HepG2 (cell line): Measurements from ENCODE around the gene OGA. TPM values are rescaled to one million over a fixed set of nuclear protein-coding genes. Genes with fewer than 3 reads are reported as not detected.

Experiments
- ATAC-seq: fragments of 200-7000 bp; cut with Tn5 transposase; 3 replicates; pipeline ENCODE4 v1.9.1; 2020; ENCODE audit warnings: mild to moderate bottlenecking, moderate library complexity
- BruUV-seq: library from RNA; stranded (reverse); fragments of 400-500 nt; replicated peaks from 2 replicates; lab custom pipeline; 2021; lab: Mats Ljungman, UMichigan
- CTCF ChIA-PET: fragments of 300-600 bp; formaldehyde crosslinking; extraction: SDS; loops from one replicate; lab custom pipeline; 2021; ENCODE audit warnings: low total read pairs, inconsistent platforms, low intra/inter-chr PET ratio; lab: Yijun Ruan, JAX
- POLR2A ChIA-PET: fragments of 350-600 bp; sonication (Branson Sonifier 250); formaldehyde crosslinking; loops from one replicate; lab custom pipeline; 2020; ENCODE audit warnings: antibody characterized with exemption, inconsistent platforms; lab: Yijun Ruan, JAX
- DNase-seq: peaks from one replicate; pipeline ENCODE4 v3.0.0-alpha.2; 2015; ENCODE audit warnings: low spot score
- FAIRE-seq: peaks from 3 replicates; lab custom pipeline; 2011; peaks lifted over from hg19 to GRCh38; lab: Jason Lieb, UNC
- H2AFZ ChIP-seq: one replicate; pipeline ENCODE4 v1.6.1; 2011; ENCODE audit warnings: low read length, inconsistent platforms
- H3K27ac ChIP-seq: fragments of 300-600 bp; 3 replicates; pipeline ENCODE4 v1.8.0; 2011; ENCODE audit warnings: mixed run types, mild to moderate bottlenecking, mixed read lengths, low read length, inconsistent platforms; ENCODE audit not compliant: insufficient read depth; ENCODE audit errors: extremely low read length
- H3K27me3 ChIP-seq, 2 experiments: fragments of 200-600 bp in 1 of 2; 2 replicates in 1 of 2; 3 replicates in 1 of 2; pipeline versions ENCODE4 v1.6.0 to v1.8.0; 2011; ENCODE audit warnings: low read length in 2 of 2, mild to moderate bottlenecking in 2 of 2, moderate library complexity in 2 of 2, inconsistent platforms in 1 of 2; ENCODE audit not compliant: insufficient read depth in 2 of 2, control insufficient read depth in 1 of 2
- H3K36me3 ChIP-seq, 2 experiments: fragments of 200-600 bp in 1 of 2; replicated peaks in 1 of 2; 2 replicates in 1 of 2; 3 replicates in 1 of 2; pipeline versions ENCODE4 v1.5.1 to v1.8.0; 2011; ENCODE audit warnings: low read length in 2 of 2, inconsistent platforms in 1 of 2; ENCODE audit not compliant: insufficient read depth in 2 of 2, control insufficient read depth in 1 of 2
- H3K4me1 ChIP-seq: 2 replicates; pipeline ENCODE4 v1.5.1; 2012; ENCODE audit warnings: low read length, inconsistent platforms; ENCODE audit not compliant: insufficient read depth
- H3K4me2 ChIP-seq: 2 replicates; pipeline ENCODE4 v1.6.0; 2011; ENCODE audit warnings: low read depth, low read length, inconsistent platforms
- H3K4me3 ChIP-seq, 3 experiments: fragments of 200-600 bp in 1 of 3; sonication (generic), shearing (Covaris generic) in 1 of 3; replicated peaks in 1 of 3; 2 replicates each; pipeline ENCODE4 v1.5.1; 2011 to 2016; ENCODE audit warnings: low read length in 3 of 3, inconsistent platforms in 2 of 3, low read depth in 2 of 3, mild to moderate bottlenecking in 2 of 3, control low read depth in 1 of 3, mixed read lengths in 1 of 3; ENCODE audit not compliant: insufficient read depth in 1 of 3
- H3K79me2 ChIP-seq: one replicate; pipeline ENCODE4 v1.6.1; 2011; ENCODE audit warnings: low read length, inconsistent platforms; ENCODE audit not compliant: insufficient read depth
- H3K9ac ChIP-seq: 2 replicates; pipeline ENCODE4 v1.6.0; 2011; ENCODE audit warnings: mild to moderate bottlenecking, low read depth, low read length, inconsistent platforms; ENCODE audit not compliant: insufficient read depth
- H3K9me3 ChIP-seq: 2 replicates; pipeline ENCODE4 v1.5.1; 2012; ENCODE audit warnings: mild to moderate bottlenecking, low read length
- H4K20me1 ChIP-seq: 2 replicates; pipeline ENCODE4 v1.6.0; 2011; ENCODE audit warnings: inconsistent platforms, mild to moderate bottlenecking, low read length, moderate library complexity; ENCODE audit not compliant: insufficient read depth
- ADNP ChIP-seq: sonication (generic); formaldehyde crosslinking; IDR thresholded peaks from 2 replicates; pipeline ENCODE4 v1.4.0; 2020; ENCODE audit warnings: missing genetic modification reagents
- AGO2 ChIP-seq: fragments of 200-400 bp; formaldehyde crosslinking; optimal IDR thresholded peaks from 2 replicates; pipeline ENCODE3; 2017; ENCODE audit warnings: mild to moderate bottlenecking, low read depth, low read length, moderate library complexity
- ASH2L ChIP-seq: fragments of 300-600, 200-600 bp; sonication (generic); IDR thresholded peaks from 2 replicates; pipeline ENCODE4 v1.7.0; 2017; ENCODE audit warnings: low read depth, mild to moderate bottlenecking, moderate library complexity, mixed read lengths, low read length; ENCODE audit not compliant: insufficient read length
- DDIT3 ChIP-seq: sonication (generic); formaldehyde crosslinking; IDR thresholded peaks from 2 replicates; pipeline ENCODE4 v1.4.0; 2020; ENCODE audit warnings: mild to moderate bottlenecking, missing genetic modification reagents
- GLI4 ChIP-seq: sonication (generic); formaldehyde crosslinking; IDR thresholded peaks from 2 replicates; pipeline ENCODE4 v1.5.1; 2020; ENCODE audit warnings: missing genetic modification reagents, mild to moderate bottlenecking, moderate library complexity, borderline replicate concordance
- LBX2 ChIP-seq: sonication (generic); formaldehyde crosslinking; IDR thresholded peaks from 2 replicates; pipeline ENCODE4 v1.5.0; 2020; ENCODE audit warnings: missing genetic modification reagents, mild to moderate bottlenecking, borderline replicate concordance
- PITX1 ChIP-seq: sonication (generic); formaldehyde crosslinking; IDR thresholded peaks from 2 replicates; pipeline ENCODE4 v1.5.1; 2020; ENCODE audit warnings: mild to moderate bottlenecking, missing genetic modification reagents
- ZNF230 ChIP-seq: sonication (generic); formaldehyde crosslinking; IDR thresholded peaks from 2 replicates; pipeline ENCODE4 v1.4.0; 2020; ENCODE audit warnings: mild to moderate bottlenecking, missing genetic modification reagents
- ZNF546 ChIP-seq: sonication (generic); formaldehyde crosslinking; conservative IDR thresholded peaks from 2 replicates; pipeline ENCODE4 v1.8.1; 2023; ENCODE audit warnings: mild to moderate bottlenecking, missing genetic modification reagents
- ZNF574 ChIP-seq: sonication (generic); formaldehyde crosslinking; IDR thresholded peaks from 2 replicates; pipeline ENCODE4 v1.4.0; 2020; ENCODE audit warnings: missing genetic modification reagents
- ZNF710 ChIP-seq: sonication (generic); formaldehyde crosslinking; IDR thresholded peaks from 2 replicates; pipeline ENCODE4 v1.5.0; 2020; ENCODE audit warnings: mild to moderate bottlenecking, missing genetic modification reagents, borderline replicate concordance
- WGBS: methylation state at CpG from one replicate; pipeline ENCODE4 v1.1.6; 2017; ENCODE audit warnings: low lambda C conversion rate; 5-methylcytosine and 5-hydroxymethylcytosine counted together
- in situ Hi-C: cut with HindIII; loops from 2 replicates; pipeline ENCODE4 v1.10.0; 2017; ENCODE audit warnings: low pct_unique_long_range_greater_than_20kb; ENCODE audit not compliant: extremely low pct_ligation_motif_present
- intact Hi-C: fragments of 100-400 bp; cut with micrococcal nuclease; formaldehyde crosslinking; loops from one replicate; pipeline ENCODE4 v1.10.0; 2022; ENCODE audit not compliant: unreplicated experiment
- polyA plus RNA-seq, 8 experiments: library from polyadenylated mRNA; depleted of rRNA in 3 of 8; stranded (reverse) in 7 of 8; unstranded in 1 of 8; fragments of >200 nt; fragmentation: Illumina TruSeq in 4 of 8; extraction: Trizol in 4 of 8; gene quantifications; 2 replicates each; pipeline versions ENCODE4 v1.2.1 to v1.2.3, GENCODE V29; 2011 to 2016; ENCODE audit warnings: low read depth in 4 of 8, missing spikeins in 1 of 8, mixed read lengths in 1 of 8; ENCODE audit not compliant: insufficient read depth in 1 of 8
- total RNA-seq, 5 experiments: library from RNA; depleted of rRNA; stranded (reverse); fragments of >200 nt; fragmentation: Illumina TruSeq; extraction: Trizol; gene quantifications; 2 replicates each; pipeline ENCODE4 v1.2.3, GENCODE V29; 2016; ENCODE audit warnings: low read depth in 1 of 5
- TF ChIP-seq, protein P1 (sequence below): sonication (generic); formaldehyde crosslinking; IDR thresholded peaks from 2 replicates; pipeline ENCODE4 v1.4.0; 2020; ENCODE audit warnings: missing genetic modification reagents
- TF ChIP-seq, protein P2 (sequence below): sonication (generic); formaldehyde crosslinking; IDR thresholded peaks from 2 replicates; pipeline ENCODE4 v1.4.0; 2020; ENCODE audit warnings: missing genetic modification reagents; ENCODE audit errors: not compliant biosample characterization

Gene OGA
- total and polyA plus RNA-seq, 2 of the 13 experiments (the other 11 are each of a cell fraction or from before 2014, with no cell fraction given) = 33.2 to 39.8 TPM

- TF ChIP-seq ASH2L (peak; percentile 57), AGO2 (peak; percentile 78), DDIT3 (CRISPR knock-in tag) (no peak)
- TF ChIP-seq, protein P1, sequence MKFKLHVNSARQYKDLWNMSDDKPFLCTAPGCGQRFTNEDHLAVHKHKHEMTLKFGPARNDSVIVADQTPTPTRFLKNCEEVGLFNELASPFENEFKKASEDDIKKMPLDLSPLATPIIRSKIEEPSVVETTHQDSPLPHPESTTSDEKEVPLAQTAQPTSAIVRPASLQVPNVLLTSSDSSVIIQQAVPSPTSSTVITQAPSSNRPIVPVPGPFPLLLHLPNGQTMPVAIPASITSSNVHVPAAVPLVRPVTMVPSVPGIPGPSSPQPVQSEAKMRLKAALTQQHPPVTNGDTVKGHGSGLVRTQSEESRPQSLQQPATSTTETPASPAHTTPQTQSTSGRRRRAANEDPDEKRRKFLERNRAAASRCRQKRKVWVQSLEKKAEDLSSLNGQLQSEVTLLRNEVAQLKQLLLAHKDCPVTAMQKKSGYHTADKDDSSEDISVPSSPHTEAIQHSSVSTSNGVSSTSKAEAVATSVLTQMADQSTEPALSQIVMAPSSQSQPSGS = no peak
Measured at GRCh38 chr10:101817337-101818118, 716 bp downstream of the OGA start (continued).

- BruUV-seq = TSS peak; percentile 45
- Histone ChIP-seq H3K27me3 (no peaks in the 10 kb centered on the region; a peak in 1 of 5 replicates), H4K20me1 (peaks cover 46% of the 10 kb centered on the region), H3K4me1 (peaks cover 38% of the 10 kb centered on the region), H2AFZ (no peak overlapping the region), H3K27ac (peak overlapping the region; percentile 91), H3K79me2 (peaks cover 72% of the 10 kb centered on the region), H3K9me3 (no peaks in the 10 kb centered on the region), H3K36me3 (peaks cover 0 to 11% of the 10 kb centered on the region in 2 experiments; a peak in 4 of 5 replicates), H3K4me3 (peak overlapping the region; percentile 81 to 95 (median 89)), H3K4me2 (peak overlapping the region; percentile 94), H3K9ac (peak overlapping the region; percentile 87)
- in situ Hi-C loops = no loop called here
- no peak for ATAC-seq
- POLR2A ChIA-PET = no interaction called here
- DNase-seq = no peak
- FAIRE-seq = no peak
- intact Hi-C loops = loop anchor here (10.0 kb wide), 1 partner anchor 688 kb away; the partner anchor contains the start of genes ACTR1A and SUFU
- CTCF ChIA-PET = no interaction called here
- WGBS = 1% methylated on average over 14 of the region's 14 CpGs
- TF ChIP-seq ZNF574 (CRISPR knock-in tag) = no peak
- no peak for TF ChIP-seq LBX2 (CRISPR knock-in tag)
- TF ChIP-seq ZNF710 (CRISPR knock-in tag) = no peak
- TF ChIP-seq GLI4 = no peak
- TF ChIP-seq ADNP = no peak
- TF ChIP-seq PITX1 (CRISPR knock-in tag) = no peak
- no peak for TF ChIP-seq ZNF230
- no peak for TF ChIP-seq ZNF546 (CRISPR knock-in tag)
- TF ChIP-seq, protein P2, sequence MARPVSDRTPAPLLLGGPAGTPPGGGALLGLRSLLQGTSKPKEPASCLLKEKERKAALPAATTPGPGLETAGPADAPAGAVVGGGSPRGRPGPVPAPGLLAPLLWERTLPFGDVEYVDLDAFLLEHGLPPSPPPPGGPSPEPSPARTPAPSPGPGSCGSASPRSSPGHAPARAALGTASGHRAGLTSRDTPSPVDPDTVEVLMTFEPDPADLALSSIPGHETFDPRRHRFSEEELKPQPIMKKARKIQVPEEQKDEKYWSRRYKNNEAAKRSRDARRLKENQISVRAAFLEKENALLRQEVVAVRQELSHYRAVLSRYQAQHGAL (CRISPR knock-in tag) = no peak
Measured at GRCh38 chr10:101816913-101817336, 1.3 kb downstream of the OGA start.
